ENCODE results near the gene CHPT1. TPM values are rescaled to one million over a fixed set of nuclear protein-coding genes. Genes with fewer than 3 reads are reported as not detected.

CHPT1 gene
- total RNA-seq, 3 donors from 2014 or later = 86.7 to 98.2 (median 97.2) TPM

DNA sequence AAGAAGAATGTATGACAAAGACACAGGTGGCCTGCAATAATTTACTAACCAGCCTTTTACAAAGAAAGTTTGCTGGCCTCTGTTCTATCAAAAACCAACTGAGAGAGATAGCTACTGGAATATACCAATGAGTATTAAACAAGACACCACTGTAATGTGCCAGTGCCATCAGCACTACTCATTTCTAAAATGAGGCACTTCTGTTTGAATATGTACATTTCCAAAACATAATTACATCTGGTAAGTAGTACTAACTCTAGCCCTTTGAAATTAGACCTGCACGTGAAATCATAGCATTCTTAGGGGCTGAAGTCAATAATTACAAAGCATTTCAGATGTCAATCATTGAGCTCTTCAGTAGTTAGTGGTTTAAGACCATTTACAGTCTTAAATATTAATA is 48.8 kb downstream of the CHPT1 start:
- peaks cover 5% of the 10 kb centered on the region for H3K36me3 ChIP-seq (ENCODE audit: low read depth)
- DNase-seq (no peak), ATAC-seq (no peak)
- TF ChIP-seq, protein P1, sequence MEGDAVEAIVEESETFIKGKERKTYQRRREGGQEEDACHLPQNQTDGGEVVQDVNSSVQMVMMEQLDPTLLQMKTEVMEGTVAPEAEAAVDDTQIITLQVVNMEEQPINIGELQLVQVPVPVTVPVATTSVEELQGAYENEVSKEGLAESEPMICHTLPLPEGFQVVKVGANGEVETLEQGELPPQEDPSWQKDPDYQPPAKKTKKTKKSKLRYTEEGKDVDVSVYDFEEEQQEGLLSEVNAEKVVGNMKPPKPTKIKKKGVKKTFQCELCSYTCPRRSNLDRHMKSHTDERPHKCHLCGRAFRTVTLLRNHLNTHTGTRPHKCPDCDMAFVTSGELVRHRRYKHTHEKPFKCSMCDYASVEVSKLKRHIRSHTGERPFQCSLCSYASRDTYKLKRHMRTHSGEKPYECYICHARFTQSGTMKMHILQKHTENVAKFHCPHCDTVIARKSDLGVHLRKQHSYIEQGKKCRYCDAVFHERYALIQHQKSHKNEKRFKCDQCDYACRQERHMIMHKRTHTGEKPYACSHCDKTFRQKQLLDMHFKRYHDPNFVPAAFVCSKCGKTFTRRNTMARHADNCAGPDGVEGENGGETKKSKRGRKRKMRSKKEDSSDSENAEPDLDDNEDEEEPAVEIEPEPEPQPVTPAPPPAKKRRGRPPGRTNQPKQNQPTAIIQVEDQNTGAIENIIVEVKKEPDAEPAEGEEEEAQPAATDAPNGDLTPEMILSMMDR (IDR thresholded peaks at IDR 0.05) = no peak
- no peaks in the 10 kb centered on the region for H3K4me1 ChIP-seq (ENCODE audit: low read depth)
- intact Hi-C loops (cut with DNase I, micrococcal nuclease) = no loop called here
- H3K4me3 ChIP-seq = no peak overlapping the region
- no peaks in the 10 kb centered on the region for H3K9me3 ChIP-seq

DNA sequence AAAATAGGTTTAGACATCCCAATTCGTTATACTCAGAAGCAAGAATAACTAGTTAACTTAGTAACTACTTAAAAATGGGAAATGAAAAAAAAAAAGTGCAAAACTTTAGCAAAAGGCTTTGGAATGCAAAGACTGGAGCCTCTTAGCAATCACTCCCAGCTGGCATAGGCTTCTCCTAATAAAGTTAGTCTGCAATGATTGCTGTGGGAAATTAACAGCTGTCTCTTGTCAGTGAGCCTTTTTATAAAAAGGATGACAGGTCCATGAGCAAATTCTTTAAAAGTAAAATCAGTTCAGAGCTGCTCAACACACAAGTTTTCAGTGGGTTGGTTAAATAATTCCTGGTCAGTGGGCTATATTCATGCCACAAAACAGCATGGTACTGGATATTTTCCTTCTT is 49.2 kb downstream of the CHPT1 start:
- no peaks in the 10 kb centered on the region for H3K4me1 ChIP-seq (ENCODE audit: low read depth)
- TF ChIP-seq, protein P1 (IDR thresholded peaks at IDR 0.05) = no peak
- ATAC-seq = no peak
- intact Hi-C loops (cut with DNase I, micrococcal nuclease) = no loop called here
- no peak for DNase-seq
- H3K36me3 ChIP-seq (ENCODE audit: low read depth) = peaks cover 5% of the 10 kb centered on the region
- H3K4me3 ChIP-seq = no peak overlapping the region
- no peaks in the 10 kb centered on the region for H3K9me3 ChIP-seq

DNA sequence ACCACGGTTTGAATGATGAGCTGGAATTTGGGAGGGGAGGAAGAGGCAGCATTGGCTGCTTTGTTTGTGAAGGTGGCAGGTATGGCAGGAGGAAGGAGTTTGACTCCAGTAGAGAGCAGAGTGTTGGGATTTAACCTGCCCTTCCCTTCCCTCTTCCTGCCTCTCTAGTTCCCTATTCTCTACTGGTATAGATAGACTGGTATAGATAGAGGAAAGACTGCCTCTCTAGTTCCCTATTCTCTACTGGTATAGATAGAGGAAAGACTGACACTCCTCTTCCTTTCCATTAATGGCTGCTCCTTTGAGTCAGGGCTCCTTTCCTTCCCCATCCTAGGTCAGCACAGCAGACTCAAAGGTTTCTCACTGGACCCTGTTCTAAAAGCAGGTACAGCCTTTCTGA is 50.3 kb downstream of the CHPT1 start:
- intact Hi-C loops (cut with DNase I, micrococcal nuclease) = no loop called here
- ATAC-seq (peak; percentile 30), DNase-seq (no peak)
- no peaks in the 10 kb centered on the region for H3K9me3 ChIP-seq
- peaks cover 5% of the 10 kb centered on the region for H3K36me3 ChIP-seq (ENCODE audit: low read depth)
- no peak overlapping the region for H3K4me3 ChIP-seq
- TF ChIP-seq, protein P1 (IDR thresholded peaks at IDR 0.05) = no peak
- no peaks in the 10 kb centered on the region for H3K4me1 ChIP-seq (ENCODE audit: low read depth)

DNA sequence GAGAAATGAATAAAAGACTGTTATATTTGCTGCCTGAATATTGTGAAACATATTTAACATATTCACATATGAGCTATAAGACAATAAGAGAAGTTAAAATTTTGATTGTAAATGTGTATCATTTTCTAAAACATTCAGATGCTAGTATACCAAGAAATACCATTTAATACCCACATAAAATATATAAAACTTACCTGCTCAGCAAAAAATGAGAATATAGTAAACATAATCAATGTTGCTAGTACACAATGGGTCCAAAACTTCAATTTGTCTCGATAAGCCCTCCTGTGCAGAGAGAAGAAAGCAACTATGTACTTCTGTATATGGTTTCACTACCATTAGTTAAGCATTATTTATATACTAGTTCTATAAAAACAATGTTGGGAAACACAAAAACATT is 51.5 kb downstream of the CHPT1 start:
- no peak overlapping the region for H3K4me3 ChIP-seq
- H3K9me3 ChIP-seq = no peaks in the 10 kb centered on the region
- ATAC-seq (no peak), DNase-seq (no peak)
- TF ChIP-seq, protein P1 (IDR thresholded peaks at IDR 0.05) = no peak
- no peaks in the 10 kb centered on the region for H3K4me1 ChIP-seq (ENCODE audit: low read depth)
- peaks cover 5% of the 10 kb centered on the region for H3K36me3 ChIP-seq (ENCODE audit: low read depth)
- intact Hi-C loops (cut with DNase I, micrococcal nuclease) = no loop called here

DNA sequence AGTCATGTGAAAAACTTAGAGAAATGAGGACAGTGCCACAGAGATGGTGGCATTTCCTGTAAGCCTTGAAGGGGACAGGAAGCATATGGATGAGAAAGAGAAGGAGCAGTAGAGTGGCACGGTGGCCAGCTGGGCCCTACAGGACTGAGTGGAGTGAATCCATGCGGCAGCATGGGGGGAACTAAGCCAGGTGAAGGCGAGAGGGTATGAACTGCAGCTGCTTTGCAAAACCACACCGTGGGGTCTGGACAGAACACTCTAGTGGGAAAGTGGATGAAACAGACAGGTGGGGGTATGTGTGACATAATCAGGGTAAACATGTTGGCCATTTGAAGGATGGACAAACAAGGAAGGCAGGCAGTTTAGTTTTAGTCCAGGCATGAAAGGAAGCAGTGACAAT is 52.2 kb downstream of the CHPT1 start:
- Histone ChIP-seq H3K4me3 (no peak overlapping the region), H3K4me1 (ENCODE audit: low read depth) (no peaks in the 10 kb centered on the region), H3K9me3 (no peaks in the 10 kb centered on the region), H3K36me3 (ENCODE audit: low read depth) (peaks cover 3% of the 10 kb centered on the region)
- no peak for ATAC-seq
- TF ChIP-seq, protein P1 (IDR thresholded peaks at IDR 0.05) = no peak
- DNase-seq = no peak
- intact Hi-C loops (cut with DNase I, micrococcal nuclease) = no loop called here

DNA sequence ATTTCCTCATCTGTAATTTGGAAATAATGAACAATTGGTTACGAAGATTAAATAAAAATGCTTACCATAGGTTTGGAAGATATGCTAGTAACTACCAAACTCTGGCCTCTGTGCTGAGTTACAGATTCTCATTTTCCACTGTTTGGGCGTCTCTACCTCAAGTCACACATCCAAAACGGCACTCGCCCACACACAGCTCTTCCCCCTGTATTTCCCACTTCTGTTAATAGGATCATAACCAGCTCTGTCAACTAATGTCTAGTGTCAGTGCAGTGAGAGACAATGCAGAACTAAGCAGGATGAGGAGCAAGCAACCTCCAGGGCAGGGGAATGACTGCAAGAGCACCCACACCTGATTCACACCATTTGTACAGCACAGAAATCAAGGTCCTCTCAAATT is 52.7 kb downstream of the CHPT1 start:
- no peak overlapping the region for H3K4me3 ChIP-seq
- no peak for ATAC-seq
- H3K9me3 ChIP-seq = no peaks in the 10 kb centered on the region
- intact Hi-C loops (cut with DNase I, micrococcal nuclease) = no loop called here
- no peaks in the 10 kb centered on the region for H3K4me1 ChIP-seq (ENCODE audit: low read depth)
- H3K36me3 ChIP-seq (ENCODE audit: low read depth) = no peaks in the 10 kb centered on the region
- TF ChIP-seq, protein P1 (IDR thresholded peaks at IDR 0.05) = no peak
- DNase-seq = no peak
